ENCODE measurements around the gene NLRX1.

GRCh38 chr11:119192111-119192510 is 23.6 kb downstream of the NLRX1 start:
- TF ChIP-seq CTCF (IDR thresholded peaks at IDR 0.05) (no peak), EZH2phosphoT487 (IDR thresholded peaks at IDR 0.05) (no peak), EZH2 (IDR thresholded peaks at IDR 0.05) (no peak)
